Lung (tissue), 12 donors: ENCODE measurements around the gene PRTFDC1. TPM values are rescaled to one million over a fixed set of nuclear protein-coding genes. Genes with fewer than 3 reads are reported as not detected.

Experiments used
- ATAC-seq: fragments of 200-7000 bp; cut with Tn5 transposase; one replicate; pipeline ENCODE4 v1.9.1; 2020; ENCODE audit warnings: moderate number of reproducible peaks; ENCODE audit not compliant: insufficient read depth, low FRiP score
- DNase-seq, 3 donors: peaks; one replicate each; pipeline ENCODE4 v3.0.0-alpha.2; 2013 to 2017
- H3K27ac ChIP-seq, 2 donors: one replicate each; pipeline ENCODE4 v1.5.1; 2013; ENCODE audit warnings: mild to moderate bottlenecking in 2 of 2, moderate library complexity in 2 of 2, control low read depth in 1 of 2, inconsistent platforms in 1 of 2, low read depth in 1 of 2, low read length in 1 of 2
- H3K27me3 ChIP-seq, 3 donors: one replicate each; pipeline ENCODE4 v1.5.1; 2013; ENCODE audit warnings: low read length in 2 of 3; ENCODE audit not compliant: control insufficient read depth in 3 of 3, insufficient read depth in 3 of 3
- H3K36me3 ChIP-seq, 4 donors: one replicate each; pipeline ENCODE4 v1.5.1; 2013; ENCODE audit warnings: low read length in 4 of 4, mild to moderate bottlenecking in 1 of 4, moderate library complexity in 1 of 4; ENCODE audit not compliant: control insufficient read depth in 4 of 4, insufficient read depth in 4 of 4
- H3K4me1 ChIP-seq, 5 donors: one replicate each; pipeline ENCODE4 v1.5.1; 2013; ENCODE audit warnings: low read length in 5 of 5, mild to moderate bottlenecking in 2 of 5, moderate library complexity in 1 of 5; ENCODE audit not compliant: control insufficient read depth in 5 of 5, insufficient read depth in 5 of 5
- H3K4me3 ChIP-seq: one replicate; pipeline ENCODE4 v1.5.1; 2013; ENCODE audit warnings: mild to moderate bottlenecking, control low read depth, moderate library complexity
- H3K9ac ChIP-seq, 2 donors: one replicate each; pipeline ENCODE4 v1.5.1; 2013; ENCODE audit warnings: low read length in 2 of 2, control low read depth in 1 of 2; ENCODE audit not compliant: insufficient read depth in 1 of 2
- H3K9me3 ChIP-seq, 4 donors: one replicate each; pipeline ENCODE4 v1.5.1; 2013; ENCODE audit warnings: low read length in 3 of 4, mild to moderate bottlenecking in 1 of 4, moderate library complexity in 1 of 4; ENCODE audit not compliant: control insufficient read depth in 4 of 4, insufficient read depth in 3 of 4
- CTCF ChIP-seq: IDR thresholded peaks from 2 replicates; pipeline ENCODE4 v1.5.1; 2012; ENCODE audit warnings: mild to moderate bottlenecking; ENCODE audit errors: control extremely low read depth, extremely low read depth
- WGBS, 2 donors: extraction: QIAGEN DNeasy Blood & Tissue Kit; methylation state at CpG; one replicate each; pipeline ENCODE4 v1.1.7; 2013; 5-methylcytosine and 5-hydroxymethylcytosine counted together
- polyA plus RNA-seq, 2 donors: library from polyadenylated mRNA; stranded (reverse); fragments of 200-250 nt; gene quantifications; one replicate each; pipeline ENCODE4 v1.2.1, GENCODE V29; 2013
- total RNA-seq, 2 donors: library from RNA; depleted of rRNA in 1 of 2; stranded (reverse); fragments of >200 nt in 1 of 2; gene quantifications; one replicate each; pipeline ENCODE4 v1.2.1, GENCODE V29; 2014 to 2021
- donor health status: control.
- donor health status: control.
- donor health status: Bipolar disorder and iron deficiency.
- donor health status: healthy.
- donor health status: DM: yes; HTN: yes; CAD: no.

PRTFDC1 gene
- total and polyA plus RNA-seq, 4 donors, result 1.6 to 12.5 (median 3.1) TPM

- no peak for TF ChIP-seq CTCF
- Histone ChIP-seq H3K27me3 (no peaks in the 10 kb centered on the region), H3K4me1 (peaks cover 0 to 22% (median 8%) of the 10 kb centered on the region in 5 donors), H3K9me3 (no peaks in the 10 kb centered on the region), H3K27ac (no peak overlapping the region), H3K9ac (no peak overlapping the region), H3K36me3 (no peaks in the 10 kb centered on the region), H3K4me3 (no peak overlapping the region)
- ATAC-seq, result no peak
- DNase-seq, result no peak
- WGBS, 2 donors, result 90 to 94% methylated on average over 1 of the region's 1 CpG
These were observed 67.6 kb downstream of the PRTFDC1 start for GRCh38 chr10:24884793-24885192.

GRCh38 chr10:24884316-24884715, 68.1 kb downstream of the PRTFDC1 start:
- no peak for ATAC-seq
- Histone ChIP-seq H3K4me1 (peaks cover 0 to 22% (median 8%) of the 10 kb centered on the region in 5 donors), H3K27me3 (no peaks in the 10 kb centered on the region), H3K4me3 (no peak overlapping the region), H3K9ac (no peak overlapping the region), H3K36me3 (no peaks in the 10 kb centered on the region), H3K9me3 (no peaks in the 10 kb centered on the region), H3K27ac (no peak overlapping the region)
- DNase-seq, result no peak
- no peak for TF ChIP-seq CTCF
- WGBS, 2 donors, result 89 to 96% methylated on average over 2 of the region's 2 CpGs

- Histone ChIP-seq H3K4me3 (no peak overlapping the region), H3K9ac (no peak overlapping the region), H3K9me3 (no peaks in the 10 kb centered on the region), H3K27ac (no peak overlapping the region), H3K36me3 (no peaks in the 10 kb centered on the region), H3K27me3 (no peaks in the 10 kb centered on the region), H3K4me1 (peaks cover 0 to 22% (median 8%) of the 10 kb centered on the region in 5 donors)
- 26 to 47% methylated on average over 2 of the region's 2 CpGs for WGBS, 2 donors
- TF ChIP-seq CTCF, result no peak
- DNase-seq, result peak in 2 of 3 donors; percentile 14 to 47
- no peak for ATAC-seq
These were observed 69.2 kb downstream of the PRTFDC1 start for GRCh38 chr10:24883176-24883575.

GRCh38 chr10:24882047-24882698, 70.2 kb downstream of the PRTFDC1 start:
- peaks cover 0 to 22% (median 8%) of the 10 kb centered on the region in 5 donors for H3K4me1 ChIP-seq
- no peak for TF ChIP-seq CTCF
- H3K9ac ChIP-seq, result no peak overlapping the region
- ATAC-seq, result no peak
- no peaks in the 10 kb centered on the region for H3K27me3 ChIP-seq
- H3K4me3 ChIP-seq, result no peak overlapping the region
- H3K9me3 ChIP-seq, result no peaks in the 10 kb centered on the region
- DNase-seq, result peak; percentile 66 to 86 (median 83)
- H3K36me3 ChIP-seq, result no peaks in the 10 kb centered on the region
- WGBS, 2 donors, result 52 to 55% methylated on average over 11 of the region's 11 CpGs
- no peak overlapping the region for H3K27ac ChIP-seq
